GM21526 (cell line): ENCODE results near the gene PDCD2L.
"Not testable (repeated sequence)": the region's sequence is repeated elsewhere in the genome, so short reads cannot be mapped to it uniquely, and the experiment has no call there.

Experiments
- ATAC-seq: cut with Tn5 transposase; IDR thresholded peaks from one replicate; pipeline ENCODE4 v1.9.1; 2021; ENCODE audit warnings: moderate library complexity; ENCODE audit not compliant: unreplicated experiment, low FRiP score

Gene PDCD2L

GRCh38 chr19:34409189-34410164 lies 5.3 kb downstream of the PDCD2L start:
- ATAC-seq, result peak; percentile 49

- ATAC-seq, result no peak
Observed at GRCh38 chr19:34411216-34411615, 7.0 kb downstream of the PDCD2L start.

- ATAC-seq, result no peak
Observed at GRCh38 chr19:34416021-34416545, 11.9 kb downstream of the PDCD2L start.

GRCh38 chr19:34418300-34418699 lies 14.1 kb downstream of the PDCD2L start:
- no peak for ATAC-seq

GRCh38 chr19:34426096-34426661 lies 22.0 kb downstream of the PDCD2L start:
- no peak for ATAC-seq

- no peak for ATAC-seq
Observed at GRCh38 chr19:34428549-34429285, 24.5 kb downstream of the PDCD2L start.

GRCh38 chr19:34429553-34429952 lies 25.4 kb downstream of the PDCD2L start:
- ATAC-seq, result no peak

- ATAC-seq, result no peak
Observed at GRCh38 chr19:34430738-34431625, 26.8 kb downstream of the PDCD2L start.

GRCh38 chr19:34431681-34432402 lies 27.6 kb downstream of the PDCD2L start:
- ATAC-seq, result no peak

- ATAC-seq, result no peak
Observed at GRCh38 chr19:34432797-34433196, 28.6 kb downstream of the PDCD2L start.

- ATAC-seq, result no peak
Observed at GRCh38 chr19:34436716-34437115, 32.5 kb downstream of the PDCD2L start.

- ATAC-seq, result no peak
Observed at GRCh38 chr19:34448191-34448590, 44.0 kb downstream of the PDCD2L start.

- ATAC-seq, result no peak
Observed at GRCh38 chr19:34452723-34453122, 48.5 kb downstream of the PDCD2L start.

- ATAC-seq, result no peak
Observed at GRCh38 chr19:34454091-34454490, 49.9 kb downstream of the PDCD2L start.

GRCh38 chr19:34454685-34455084 lies 50.5 kb downstream of the PDCD2L start:
- no peak for ATAC-seq

- not testable (repeated sequence) for ATAC-seq
Observed at GRCh38 chr19:34455783-34456480, 51.7 kb downstream of the PDCD2L start.

GRCh38 chr19:34457446-34457845 lies 53.2 kb downstream of the PDCD2L start:
- no peak for ATAC-seq

GRCh38 chr19:34458677-34459076 lies 54.5 kb downstream of the PDCD2L start:
- ATAC-seq, result no peak

GRCh38 chr19:34459614-34460013 lies 55.4 kb downstream of the PDCD2L start:
- ATAC-seq, result no peak
